ENCODE data around the gene ARID3B. TPM values are rescaled to one million over a fixed set of nuclear protein-coding genes. Genes with fewer than 3 reads are reported as not detected.

Gene ARID3B
- total RNA-seq, 1 experiment from 2014 or later = 36.1 TPM

DNA sequence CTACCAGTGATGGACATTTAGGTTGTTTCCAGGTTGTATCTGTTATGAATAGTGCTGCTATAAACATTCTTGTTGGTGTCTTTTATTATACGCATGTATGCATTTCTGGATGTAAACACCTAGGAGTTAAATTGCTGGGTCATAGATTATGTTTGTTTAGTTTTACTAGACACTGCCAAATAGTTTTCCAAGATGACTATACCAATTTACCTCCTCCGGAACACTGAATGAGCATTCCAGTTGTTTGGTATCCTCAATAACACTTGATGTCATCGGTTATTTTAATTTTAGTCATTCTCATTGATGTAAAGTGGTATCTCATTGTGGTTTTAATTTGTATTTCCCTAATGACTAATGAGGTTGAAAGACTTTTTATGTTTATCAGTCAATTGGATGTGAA lies 36.6 kb upstream of the ARID3B start:
- Mint-ChIP-seq H3K27me3 (ENCODE audit: insufficient read depth, unreplicated experiment) (no peaks in the 10 kb centered on the region), H3K9me3 (ENCODE audit: unreplicated experiment) (no peaks in the 10 kb centered on the region), H3K4me3 (ENCODE audit: unreplicated experiment) (no peak overlapping the region), H3K4me1 (ENCODE audit: low read depth, unreplicated experiment) (no peaks in the 10 kb centered on the region), H3K36me3 (ENCODE audit: insufficient read depth, unreplicated experiment) (peaks cover 10% of the 10 kb centered on the region), H3K27ac (ENCODE audit: unreplicated experiment) (no peak overlapping the region)
- Histone ChIP-seq H3K36me3 (ENCODE audit: control insufficient read depth, insufficient read depth, low read length) (no peaks in the 10 kb centered on the region), H3K4me3 (ENCODE audit: low read depth, low read length) (no peak overlapping the region), H3K4me1 (no peaks in the 10 kb centered on the region), H3K27me3 (replicated peaks; ENCODE audit: control insufficient read depth, insufficient read depth, low read length) (no peaks in the 10 kb centered on the region), H3K9me3 (no peaks in the 10 kb centered on the region)
- BruUV-seq (replicated peaks) = no TSS peak
- ChIA-PET CTCF (no interaction called here), POLR2A (no interaction called here)
- DNase-seq = no peak
- intact Hi-C loops (cut with micrococcal nuclease; ENCODE audit: unreplicated experiment) = no loop called here
- TF ChIP-seq, protein P1, sequence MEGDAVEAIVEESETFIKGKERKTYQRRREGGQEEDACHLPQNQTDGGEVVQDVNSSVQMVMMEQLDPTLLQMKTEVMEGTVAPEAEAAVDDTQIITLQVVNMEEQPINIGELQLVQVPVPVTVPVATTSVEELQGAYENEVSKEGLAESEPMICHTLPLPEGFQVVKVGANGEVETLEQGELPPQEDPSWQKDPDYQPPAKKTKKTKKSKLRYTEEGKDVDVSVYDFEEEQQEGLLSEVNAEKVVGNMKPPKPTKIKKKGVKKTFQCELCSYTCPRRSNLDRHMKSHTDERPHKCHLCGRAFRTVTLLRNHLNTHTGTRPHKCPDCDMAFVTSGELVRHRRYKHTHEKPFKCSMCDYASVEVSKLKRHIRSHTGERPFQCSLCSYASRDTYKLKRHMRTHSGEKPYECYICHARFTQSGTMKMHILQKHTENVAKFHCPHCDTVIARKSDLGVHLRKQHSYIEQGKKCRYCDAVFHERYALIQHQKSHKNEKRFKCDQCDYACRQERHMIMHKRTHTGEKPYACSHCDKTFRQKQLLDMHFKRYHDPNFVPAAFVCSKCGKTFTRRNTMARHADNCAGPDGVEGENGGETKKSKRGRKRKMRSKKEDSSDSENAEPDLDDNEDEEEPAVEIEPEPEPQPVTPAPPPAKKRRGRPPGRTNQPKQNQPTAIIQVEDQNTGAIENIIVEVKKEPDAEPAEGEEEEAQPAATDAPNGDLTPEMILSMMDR (IDR thresholded peaks at IDR 0.05; ENCODE audit: insufficient read depth in 1 of 2, low read depth in 1 of 2, low read length in 1 of 2, severe bottlenecking in 1 of 2, unreplicated experiment in 1 of 2) = no peak

DNA sequence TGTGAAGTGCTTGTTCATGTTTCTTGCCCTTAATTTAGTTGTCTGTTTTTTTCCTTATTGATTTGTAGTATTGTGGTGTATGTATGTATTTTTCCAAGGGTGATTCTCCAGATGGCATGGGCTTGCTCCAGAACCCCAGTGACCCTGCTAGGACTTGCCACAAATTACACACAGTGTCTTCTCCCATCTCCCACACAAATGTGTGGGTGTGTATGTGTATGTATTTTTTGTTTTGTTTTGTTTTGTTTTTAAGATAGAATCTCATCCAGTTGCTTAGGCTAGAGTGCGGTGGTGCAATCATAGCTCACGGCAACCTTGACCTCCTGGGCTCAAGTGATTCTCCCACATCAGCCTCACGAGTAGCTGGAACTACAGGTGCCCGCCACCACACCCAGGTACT lies 36.2 kb upstream of the ARID3B start:
- H3K36me3 Mint-ChIP-seq (ENCODE audit: insufficient read depth, unreplicated experiment) = peaks cover 8% of the 10 kb centered on the region
- intact Hi-C loops (cut with micrococcal nuclease; ENCODE audit: unreplicated experiment) = no loop called here
- H3K27ac Mint-ChIP-seq (ENCODE audit: unreplicated experiment) = no peak overlapping the region
- no peaks in the 10 kb centered on the region for H3K27me3 Mint-ChIP-seq (ENCODE audit: insufficient read depth, unreplicated experiment)
- POLR2A ChIA-PET = no interaction called here
- no peaks in the 10 kb centered on the region for H3K4me1 ChIP-seq
- H3K4me3 Mint-ChIP-seq (ENCODE audit: unreplicated experiment) = no peak overlapping the region
- DNase-seq = no peak
- H3K9me3 ChIP-seq = no peaks in the 10 kb centered on the region
- H3K4me1 Mint-ChIP-seq (ENCODE audit: low read depth, unreplicated experiment) = no peaks in the 10 kb centered on the region
- no peaks in the 10 kb centered on the region for H3K27me3 ChIP-seq (replicated peaks; ENCODE audit: control insufficient read depth, insufficient read depth, low read length)
- BruUV-seq (replicated peaks) = no TSS peak
- no peaks in the 10 kb centered on the region for H3K9me3 Mint-ChIP-seq (ENCODE audit: unreplicated experiment)
- TF ChIP-seq, protein P1 (IDR thresholded peaks at IDR 0.05; ENCODE audit: insufficient read depth in 1 of 2, low read depth in 1 of 2, low read length in 1 of 2, severe bottlenecking in 1 of 2, unreplicated experiment in 1 of 2) = no peak
- no peaks in the 10 kb centered on the region for H3K36me3 ChIP-seq (ENCODE audit: control insufficient read depth, insufficient read depth, low read length)
- H3K4me3 ChIP-seq (ENCODE audit: low read depth, low read length) = no peak overlapping the region
- CTCF ChIA-PET = no interaction called here

DNA sequence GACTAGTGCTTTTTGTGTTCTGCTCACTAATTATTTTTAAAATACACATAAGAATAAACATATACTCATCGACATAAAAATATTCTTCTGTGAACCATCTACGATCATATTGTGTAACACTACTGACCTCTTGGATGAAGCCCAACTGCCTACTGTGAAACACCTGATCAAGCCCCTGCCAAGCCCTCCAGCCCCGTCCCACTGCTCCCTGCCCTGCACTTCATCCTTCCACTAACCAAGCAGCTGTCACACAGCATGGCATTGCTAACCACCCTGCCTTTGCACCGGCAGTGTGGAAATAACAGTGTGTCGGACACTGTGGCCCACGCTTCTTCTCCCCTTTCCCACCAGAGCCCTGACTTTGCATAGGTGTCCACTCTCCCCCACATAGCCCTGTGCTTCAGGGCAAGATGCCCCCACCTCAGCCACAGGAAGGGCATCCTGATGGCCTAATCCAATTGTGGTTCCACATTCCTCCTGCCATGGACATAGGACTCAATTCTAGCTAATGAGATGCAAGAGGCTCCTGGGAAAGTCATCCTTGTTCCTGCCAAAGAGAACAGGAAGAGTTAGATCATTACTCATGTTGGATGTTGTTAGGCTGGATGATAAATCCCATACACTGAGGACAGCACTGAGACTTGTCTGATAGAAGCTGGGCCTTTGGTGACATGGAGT lies 35.0 kb upstream of the ARID3B start:
- no peak overlapping the region for H3K4me3 ChIP-seq (ENCODE audit: low read depth, low read length)
- CTCF ChIA-PET = interaction anchor here (0.7 kb wide), 1 partner anchor 509 kb away, joined by 3 read pairs; no protein-coding TSS in a partner anchor
- H3K9me3 ChIP-seq = no peaks in the 10 kb centered on the region
- BruUV-seq (replicated peaks) = no TSS peak
- Mint-ChIP-seq H3K4me1 (ENCODE audit: low read depth, unreplicated experiment) (no peaks in the 10 kb centered on the region), H3K9me3 (ENCODE audit: unreplicated experiment) (no peaks in the 10 kb centered on the region), H3K27me3 (ENCODE audit: insufficient read depth, unreplicated experiment) (no peaks in the 10 kb centered on the region), H3K27ac (ENCODE audit: unreplicated experiment) (no peak overlapping the region), H3K36me3 (ENCODE audit: insufficient read depth, unreplicated experiment) (peaks cover 4% of the 10 kb centered on the region), H3K4me3 (ENCODE audit: unreplicated experiment) (no peak overlapping the region)
- TF ChIP-seq, protein P1 (IDR thresholded peaks at IDR 0.05; ENCODE audit: insufficient read depth in 1 of 2, low read depth in 1 of 2, low read length in 1 of 2, severe bottlenecking in 1 of 2, unreplicated experiment in 1 of 2) = no peak
- intact Hi-C loops (cut with micrococcal nuclease; ENCODE audit: unreplicated experiment) = no loop called here
- no peaks in the 10 kb centered on the region for H3K36me3 ChIP-seq (ENCODE audit: control insufficient read depth, insufficient read depth, low read length)
- no peaks in the 10 kb centered on the region for H3K27me3 ChIP-seq (replicated peaks; ENCODE audit: control insufficient read depth, insufficient read depth, low read length)
- no peaks in the 10 kb centered on the region for H3K4me1 ChIP-seq
- no peak for DNase-seq
- POLR2A ChIA-PET = no interaction called here

Data from Caco-2 (cell line).